Stimulated activated CD8-positive, alpha-beta memory T cell treated with anti-CD3 and anti-CD28 coated beads, Interleukin-2, amount 100 ng/mL, for 1 hour (primary cell): ENCODE measurements around the gene ADAMTSL2.
A peak's percentile ranks its signal among the peaks of the same experiment; 100 is the strongest.

Experiments
- DNase-seq, 2 donors: peaks; one replicate each; pipeline ENCODE4 v3.0.0-alpha.2; 2020; ENCODE audit warnings: low read depth in 2 of 2

ADAMTSL2 gene

GRCh38 chr9:133589454-133590227, 55.1 kb downstream of the ADAMTSL2 start:
- DNase-seq, result peak in 1 of 2 donors; percentile 8

GRCh38 chr9:133590231-133590855, 55.8 kb downstream of the ADAMTSL2 start:
- DNase-seq, result no peak

- DNase-seq, result no peak
Measured at GRCh38 chr9:133591116-133591910, 56.8 kb downstream of the ADAMTSL2 start.

GRCh38 chr9:133591985-133592384, 57.5 kb downstream of the ADAMTSL2 start:
- DNase-seq, result no peak

GRCh38 chr9:133592731-133593409, 58.4 kb downstream of the ADAMTSL2 start:
- no peak for DNase-seq

GRCh38 chr9:133593587-133594253, 59.2 kb downstream of the ADAMTSL2 start:
- DNase-seq, result no peak

- DNase-seq, result no peak
Measured at GRCh38 chr9:133594310-133594709, 59.8 kb downstream of the ADAMTSL2 start.

GRCh38 chr9:133595910-133596309, 61.4 kb downstream of the ADAMTSL2 start:
- no peak for DNase-seq

GRCh38 chr9:133597316-133597957, 62.9 kb downstream of the ADAMTSL2 start:
- DNase-seq, result no peak

GRCh38 chr9:133598978-133599377, 64.5 kb downstream of the ADAMTSL2 start:
- DNase-seq, result no peak

GRCh38 chr9:133599470-133600173, 65.1 kb downstream of the ADAMTSL2 start:
- no peak for DNase-seq

- DNase-seq, result no peak
Measured at GRCh38 chr9:133600739-133601138, 66.2 kb downstream of the ADAMTSL2 start.

- DNase-seq, result no peak
Measured at GRCh38 chr9:133601746-133602145, 67.2 kb downstream of the ADAMTSL2 start.

GRCh38 chr9:133602277-133602676, 67.8 kb downstream of the ADAMTSL2 start:
- DNase-seq, result no peak

GRCh38 chr9:133603135-133603927, 68.8 kb downstream of the ADAMTSL2 start:
- no peak for DNase-seq

GRCh38 chr9:133604214-133604613, 69.7 kb downstream of the ADAMTSL2 start:
- peak; percentile 9 to 13 for DNase-seq

- DNase-seq, result no peak
Measured at GRCh38 chr9:133604856-133605255, 70.4 kb downstream of the ADAMTSL2 start.

GRCh38 chr9:133605446-133605845, 70.9 kb downstream of the ADAMTSL2 start:
- no peak for DNase-seq
